Non-pigmented ciliary epithelial cell (primary cell): ENCODE results near the gene GLA.

Source experiments
- DNase-seq: peaks from one replicate; pipeline ENCODE4 v3.0.0-alpha.2; 2010; ENCODE audit warnings: low read depth

The GLA gene

DNA sequence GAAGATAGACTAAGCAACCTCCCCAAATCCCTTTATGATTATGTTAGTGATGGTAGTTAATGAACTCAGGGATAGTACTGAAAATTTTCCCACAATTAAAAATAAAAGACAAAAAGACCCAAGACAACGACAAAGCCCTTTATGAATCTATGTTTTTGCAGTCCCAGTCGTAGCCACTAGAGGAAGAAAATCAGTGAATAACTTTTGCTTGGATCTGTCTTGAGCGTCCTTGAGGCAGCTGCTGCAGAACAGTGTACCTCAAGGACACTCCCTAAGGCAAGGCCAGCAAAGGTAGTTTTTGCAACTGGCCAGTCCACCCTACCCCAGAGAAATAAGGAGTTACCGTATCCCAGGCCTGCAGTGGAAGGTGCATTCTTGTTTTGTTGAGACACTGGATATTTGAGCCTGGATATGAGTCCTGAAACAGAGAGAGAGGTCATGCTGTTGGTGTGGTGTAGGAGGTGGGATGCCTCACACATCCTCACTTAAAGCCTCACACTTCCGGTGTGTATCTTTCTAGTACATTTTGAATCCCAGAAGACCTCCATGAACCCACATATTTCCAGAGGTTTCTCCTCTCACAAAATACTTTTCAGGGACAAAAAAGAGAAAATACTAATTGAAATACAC is 50.4 kb downstream of the GLA start:
- no peak for DNase-seq

DNA sequence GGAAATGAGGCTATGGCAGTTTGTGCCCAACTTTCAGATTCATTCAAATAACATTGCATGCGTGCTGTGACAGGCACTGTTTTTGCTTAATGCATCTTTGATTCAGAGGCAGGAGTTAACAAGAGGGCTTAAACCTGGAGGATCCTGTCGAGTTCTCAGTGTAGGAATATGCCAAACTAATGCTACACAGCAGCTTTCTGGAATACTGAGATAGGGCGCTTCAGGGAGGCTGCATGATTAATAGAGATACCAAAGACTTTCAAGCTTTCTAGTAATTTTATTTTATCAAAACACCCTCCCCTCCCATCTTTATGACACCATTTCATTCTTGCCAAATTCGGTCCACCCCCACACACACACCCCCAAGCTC is 58.5 kb downstream of the GLA start:
- DNase-seq = no peak

- DNase-seq = no peak
These were observed 59.1 kb downstream of the GLA start, which contains the start of gene TIMM8A for GRCh38 chrX:101348452-101349192. Gene TIMM8A, minus strand, starts transcription at chrX:101348742. Its CDS starts 78 bp downstream, at chrX:101348664.

DNA sequence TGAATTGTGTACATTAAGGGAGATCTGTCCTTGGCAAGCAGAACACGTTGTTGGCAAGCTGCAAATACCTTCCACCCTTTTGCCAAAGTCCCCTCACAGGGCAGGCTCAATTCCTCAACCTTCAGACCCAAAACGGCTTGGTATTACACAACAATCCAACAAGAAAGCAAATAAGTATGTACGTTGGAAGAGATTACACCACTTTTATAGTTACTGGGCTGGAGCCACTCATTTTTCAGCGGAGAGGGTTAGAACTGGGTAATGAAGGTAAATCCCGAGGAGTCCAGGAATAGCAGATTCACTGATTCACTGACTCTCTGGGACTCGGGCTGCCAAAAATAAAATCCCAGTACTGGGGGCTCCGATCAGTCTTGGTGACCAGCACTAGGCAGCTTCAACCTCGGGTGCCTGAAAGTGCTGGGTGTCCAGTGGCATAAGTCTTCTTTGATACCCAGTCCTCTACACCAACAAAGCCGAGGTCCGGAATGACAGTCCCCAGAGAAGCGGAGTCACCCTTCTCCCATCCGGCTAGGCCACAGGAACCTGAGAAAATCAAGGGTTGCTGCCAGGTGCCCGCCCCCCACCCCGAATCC is 59.8 kb downstream of the GLA start:
- DNase-seq = no peak
